Left colon (tissue), 2 donors: ENCODE results near the gene HAPLN3. TPM values are rescaled to one million over a fixed set of nuclear protein-coding genes. Genes with fewer than 3 reads are reported as not detected.

ENCODE experiments used
- ATAC-seq: fragments of 200-7000 bp; cut with Tn5 transposase; one replicate; pipeline ENCODE4 v1.9.1; 2020; ENCODE audit warnings: mild to moderate bottlenecking, moderate library complexity
- DNase-seq, 2 donors: peaks; one replicate each; pipeline ENCODE4 v3.0.0-alpha.2; 2020
- intact Hi-C, 2 donors: fragments of 100-400 bp; cut with DNase I in 1 of 2; cut with micrococcal nuclease in 1 of 2; formaldehyde crosslinking; loops; one replicate each; pipeline versions ENCODE4 v1.11.2 to v1.14.0; 2022; cut with DNase I, micrococcal nuclease
- total RNA-seq, 2 donors: library from RNA; stranded (reverse); fragmentation: NEBNext Ultra II Directional; extraction: Animal tissue kit (Norgen Biotek cat#: 25700); gene quantifications; one replicate each; pipeline ENCODE4 v1.2.1, GENCODE V29; 2021
- donor health status: DM: no; HTN: no; CAD: no.
- donor health status: DM: yes; HTN: yes; CAD: no.

The HAPLN3 gene
- total RNA-seq, 2 donors from 2014 or later, result 2.0 to 2.4 TPM

- no peak for ATAC-seq
- no peak for DNase-seq
- intact Hi-C loops, result no loop called here
Observed at GRCh38 chr15:88913850-88914169, 18.5 kb upstream of the HAPLN3 start.

GRCh38 chr15:88913017-88913849, 17.9 kb upstream of the HAPLN3 start, which contains the start of gene MFGE8:
MFGE8 (minus strand) TSS chr15:88913379; CDS start chr15:88913319, 60 bp downstream.
- ATAC-seq (peak; percentile 89), DNase-seq (peak in 1 of 2 donors; percentile 74)
- intact Hi-C loops, result no loop called here

- no peak for DNase-seq
- ATAC-seq, result peak; percentile 5
- intact Hi-C loops, result no loop called here
Observed at GRCh38 chr15:88912500-88912921, 17.2 kb upstream of the HAPLN3 start.

- intact Hi-C loops, result no loop called here
- no peak for DNase-seq
- ATAC-seq, result no peak
Observed at GRCh38 chr15:88911766-88912118, 16.4 kb upstream of the HAPLN3 start.

GRCh38 chr15:88909956-88910831, 14.8 kb upstream of the HAPLN3 start:
- DNase-seq, result no peak

GRCh38 chr15:88908697-88909621, 13.6 kb upstream of the HAPLN3 start:
- ATAC-seq (no peak), DNase-seq (no peak)
- intact Hi-C loops, result loop anchor here (5.0 to 10.0 kb wide), 3 partner anchors 96 to 266 kb away; no protein-coding TSS in a partner anchor

More at GRCh38 chr15:88909956-88910831, 14.8 kb upstream of the HAPLN3 start:
- intact Hi-C loops, result loop anchor here (5.0 to 10.0 kb wide), 3 partner anchors 95 to 265 kb away; no protein-coding TSS in a partner anchor
- ATAC-seq, result no peak

- intact Hi-C loops, result loop anchor here (5.0 to 10.0 kb wide), 3 partner anchors 97 to 267 kb away; no protein-coding TSS in a partner anchor
- ATAC-seq (no peak), DNase-seq (no peak)
Observed at GRCh38 chr15:88908123-88908522, 12.8 kb upstream of the HAPLN3 start.

- ATAC-seq, result no peak
- intact Hi-C loops, result loop anchor here (5.0 to 10.0 kb wide), 3 partner anchors 98 to 268 kb away; no protein-coding TSS in a partner anchor
Observed at GRCh38 chr15:88907111-88907510, 11.8 kb upstream of the HAPLN3 start.

GRCh38 chr15:88906551-88906950, 11.2 kb upstream of the HAPLN3 start:
- ATAC-seq (no peak), DNase-seq (no peak)
- intact Hi-C loops, result loop anchor here (5.0 to 10.0 kb wide), 3 partner anchors 98 to 268 kb away; no protein-coding TSS in a partner anchor

More at GRCh38 chr15:88907111-88907510, 11.8 kb upstream of the HAPLN3 start:
- DNase-seq, result no peak

- ATAC-seq, result no peak
- intact Hi-C loops, result loop anchor here (5.0 to 10.0 kb wide), 3 partner anchors 99 to 269 kb away; no protein-coding TSS in a partner anchor
- no peak for DNase-seq
Observed at GRCh38 chr15:88906130-88906529, 10.8 kb upstream of the HAPLN3 start.

GRCh38 chr15:88905576-88905975, 10.2 kb upstream of the HAPLN3 start:
- DNase-seq (no peak), ATAC-seq (no peak)
- intact Hi-C loops, result loop anchor here (5.0 to 10.0 kb wide), 3 partner anchors 99 to 269 kb away; no protein-coding TSS in a partner anchor

- ATAC-seq (peak; percentile 90), DNase-seq (peak; percentile 63 to 88)
- intact Hi-C loops, result loop anchor here (5.0 to 10.0 kb wide), 3 partner anchors 100 to 270 kb away; no protein-coding TSS in a partner anchor
Observed at GRCh38 chr15:88904624-88905327, 9.4 kb upstream of the HAPLN3 start.

- intact Hi-C loops, result loop anchor here (10.0 kb wide), 2 partner anchors 101 to 271 kb away; no protein-coding TSS in a partner anchor
- ATAC-seq, result no peak
- DNase-seq, result no peak
Observed at GRCh38 chr15:88904257-88904623, 8.9 kb upstream of the HAPLN3 start.

GRCh38 chr15:88902846-88903245, 7.5 kb upstream of the HAPLN3 start:
- intact Hi-C loops, result loop anchor here (10.0 kb wide), 2 partner anchors 102 to 272 kb away; no protein-coding TSS in a partner anchor
- ATAC-seq (no peak), DNase-seq (no peak)

GRCh38 chr15:88902221-88902835, 7.0 kb upstream of the HAPLN3 start:
- DNase-seq, result no peak
- no peak for ATAC-seq
- intact Hi-C loops, result loop anchor here (10.0 kb wide), 2 partner anchors 102 to 272 kb away; no protein-coding TSS in a partner anchor

GRCh38 chr15:88901508-88902220, 6.3 kb upstream of the HAPLN3 start:
- no peak for DNase-seq
- intact Hi-C loops, result loop anchor here (10.0 kb wide), 2 partner anchors 103 to 273 kb away; no protein-coding TSS in a partner anchor
- no peak for ATAC-seq
